Measurements from ENCODE around the gene CLOCK. TPM values are rescaled to one million over a fixed set of nuclear protein-coding genes. Genes with fewer than 3 reads are reported as not detected.

Gene CLOCK
- total and polyA plus RNA-seq, 2 donors = 4.9 to 6.0 TPM

DNA sequence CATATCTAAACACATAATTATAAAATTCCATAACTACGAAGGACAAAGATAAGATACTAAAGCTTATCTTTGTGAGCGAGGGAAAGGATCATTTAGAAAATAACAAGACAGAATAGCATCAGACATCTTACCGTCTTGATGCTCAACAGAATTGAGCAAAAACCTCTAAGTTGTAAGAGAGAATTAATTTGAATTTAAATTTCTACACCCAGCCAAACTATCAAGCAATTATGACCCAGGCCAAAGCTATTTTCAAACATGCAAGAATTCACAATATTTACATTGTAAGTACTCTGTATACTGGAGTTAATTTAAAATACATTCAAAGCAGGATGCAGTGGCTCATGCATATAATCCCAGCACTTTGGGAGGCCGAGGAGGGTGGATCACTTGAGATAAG is 16.5 kb downstream of the CLOCK start:
- H3K27ac ChIP-seq (ENCODE audit: low read depth in 1 of 2, low read length in 1 of 2) = no peak overlapping the region

DNA sequence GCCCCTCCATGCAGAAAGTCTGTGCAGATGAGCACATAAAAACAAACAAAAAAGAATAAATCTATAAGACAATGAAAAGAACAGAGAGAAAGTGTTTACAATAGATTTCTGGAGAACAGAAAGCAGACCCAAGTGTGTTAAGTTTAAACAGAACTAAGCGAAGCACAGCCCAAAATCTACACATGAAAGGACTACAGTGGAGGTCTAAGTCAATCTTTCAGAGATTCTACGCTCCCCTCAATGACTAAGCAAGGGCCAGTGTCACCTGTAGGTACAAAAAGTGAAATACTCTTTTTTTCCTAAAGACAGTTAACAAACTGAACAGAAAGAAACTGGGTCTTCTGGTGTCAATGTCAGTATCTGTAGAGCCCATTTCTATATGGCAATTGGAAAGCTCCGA is 18.2 kb downstream of the CLOCK start:
- Histone ChIP-seq H3K4me3 (ENCODE audit: low read length in 2 of 2) (no peak overlapping the region), H3K27me3 (ENCODE audit: control insufficient read depth in 2 of 2, insufficient read depth in 1 of 2, low read length in 1 of 2) (no peaks in the 10 kb centered on the region), H3K9me3 (ENCODE audit: control insufficient read depth in 2 of 2, insufficient read depth in 1 of 2, low read length in 1 of 2) (no peaks in the 10 kb centered on the region), H3K4me1 (ENCODE audit: control insufficient read depth in 2 of 2, insufficient read depth in 2 of 2, low read length in 2 of 2) (no peaks in the 10 kb centered on the region), H3K36me3 (ENCODE audit: control insufficient read depth in 2 of 2, insufficient read depth in 2 of 2, low read length in 1 of 2) (no peaks in the 10 kb centered on the region), H3K27ac (ENCODE audit: low read depth in 1 of 2, low read length in 1 of 2) (no peak overlapping the region)
- DNase-seq (ENCODE audit: low read depth in 6 of 9, low spot score in 9 of 9) = no peak
- WGBS = over 99% methylated on average over 3 of the region's 3 CpGs

More for the DNA sequence above, 16.5 kb downstream of the CLOCK start:
- Histone ChIP-seq H3K9me3 (ENCODE audit: control insufficient read depth in 2 of 2, insufficient read depth in 1 of 2, low read length in 1 of 2) (no peaks in the 10 kb centered on the region), H3K4me1 (ENCODE audit: control insufficient read depth in 2 of 2, insufficient read depth in 2 of 2, low read length in 2 of 2) (no peaks in the 10 kb centered on the region), H3K36me3 (ENCODE audit: control insufficient read depth in 2 of 2, insufficient read depth in 2 of 2, low read length in 1 of 2) (no peaks in the 10 kb centered on the region), H3K4me3 (ENCODE audit: low read length in 2 of 2) (no peak overlapping the region), H3K27me3 (ENCODE audit: control insufficient read depth in 2 of 2, insufficient read depth in 1 of 2, low read length in 1 of 2) (no peaks in the 10 kb centered on the region)
- DNase-seq (ENCODE audit: low read depth in 6 of 9, low spot score in 9 of 9) = no peak
- WGBS = 98% methylated on average over 4 of the region's 4 CpGs

DNA sequence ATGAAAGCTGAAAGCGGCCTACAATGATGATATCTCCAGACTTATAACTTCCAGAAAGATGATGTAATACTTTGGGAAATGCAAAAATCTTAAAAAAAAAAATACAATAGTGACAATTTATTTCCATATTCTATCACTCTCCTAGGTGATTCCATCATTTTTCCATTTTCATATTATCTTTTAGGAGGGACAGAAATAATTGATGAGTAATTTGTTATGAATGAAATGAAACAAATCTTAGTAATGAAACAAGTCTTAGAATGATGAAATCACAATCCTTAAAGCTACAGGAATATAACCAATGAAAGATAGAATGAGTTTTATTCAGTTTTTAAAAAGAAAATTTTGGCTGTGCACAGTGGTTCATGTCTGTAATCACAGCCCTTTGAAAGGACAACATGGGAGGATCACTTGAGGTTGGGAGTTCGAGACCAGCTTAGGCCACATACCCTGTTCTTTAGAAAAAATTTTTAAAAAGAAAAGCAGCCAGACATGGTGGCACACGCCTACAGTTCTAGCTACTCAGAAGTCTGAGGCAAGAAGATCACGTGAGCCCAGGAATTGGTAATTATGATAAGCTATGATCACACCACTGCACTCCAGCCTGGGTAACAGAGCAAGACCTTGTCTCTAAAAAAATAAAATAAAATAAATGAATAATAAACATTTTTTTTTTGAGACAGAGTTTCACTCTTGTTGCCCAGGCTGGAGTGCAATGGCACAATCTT is 21.7 kb downstream of the CLOCK start:
- Histone ChIP-seq H3K27me3 (ENCODE audit: control insufficient read depth in 2 of 2, insufficient read depth in 1 of 2, low read length in 1 of 2) (no peaks in the 10 kb centered on the region), H3K9me3 (ENCODE audit: control insufficient read depth in 2 of 2, insufficient read depth in 1 of 2, low read length in 1 of 2) (no peaks in the 10 kb centered on the region), H3K4me3 (ENCODE audit: low read length in 2 of 2) (no peak overlapping the region), H3K27ac (ENCODE audit: low read depth in 1 of 2, low read length in 1 of 2) (no peak overlapping the region), H3K4me1 (ENCODE audit: control insufficient read depth in 2 of 2, insufficient read depth in 2 of 2, low read length in 2 of 2) (no peaks in the 10 kb centered on the region), H3K36me3 (ENCODE audit: control insufficient read depth in 2 of 2, insufficient read depth in 2 of 2, low read length in 1 of 2) (no peaks in the 10 kb centered on the region)
- WGBS = 85% methylated on average over 4 of the region's 4 CpGs
- DNase-seq (ENCODE audit: low read depth in 6 of 9, low spot score in 9 of 9) = no peak

- Histone ChIP-seq H3K9me3 (ENCODE audit: control insufficient read depth in 2 of 2, insufficient read depth in 1 of 2, low read length in 1 of 2) (no peaks in the 10 kb centered on the region), H3K27ac (ENCODE audit: low read depth in 1 of 2, low read length in 1 of 2) (no peak overlapping the region), H3K27me3 (ENCODE audit: control insufficient read depth in 2 of 2, insufficient read depth in 1 of 2, low read length in 1 of 2) (no peaks in the 10 kb centered on the region), H3K36me3 (ENCODE audit: control insufficient read depth in 2 of 2, insufficient read depth in 2 of 2, low read length in 1 of 2) (no peaks in the 10 kb centered on the region), H3K4me3 (ENCODE audit: low read length in 2 of 2) (no peak overlapping the region), H3K4me1 (ENCODE audit: control insufficient read depth in 2 of 2, insufficient read depth in 2 of 2, low read length in 2 of 2) (no peaks in the 10 kb centered on the region)
- DNase-seq (ENCODE audit: low read depth in 6 of 9, low spot score in 9 of 9) = no peak
Observed at GRCh38 chr4:55518442-55518841, 28.3 kb downstream of the CLOCK start.

DNA sequence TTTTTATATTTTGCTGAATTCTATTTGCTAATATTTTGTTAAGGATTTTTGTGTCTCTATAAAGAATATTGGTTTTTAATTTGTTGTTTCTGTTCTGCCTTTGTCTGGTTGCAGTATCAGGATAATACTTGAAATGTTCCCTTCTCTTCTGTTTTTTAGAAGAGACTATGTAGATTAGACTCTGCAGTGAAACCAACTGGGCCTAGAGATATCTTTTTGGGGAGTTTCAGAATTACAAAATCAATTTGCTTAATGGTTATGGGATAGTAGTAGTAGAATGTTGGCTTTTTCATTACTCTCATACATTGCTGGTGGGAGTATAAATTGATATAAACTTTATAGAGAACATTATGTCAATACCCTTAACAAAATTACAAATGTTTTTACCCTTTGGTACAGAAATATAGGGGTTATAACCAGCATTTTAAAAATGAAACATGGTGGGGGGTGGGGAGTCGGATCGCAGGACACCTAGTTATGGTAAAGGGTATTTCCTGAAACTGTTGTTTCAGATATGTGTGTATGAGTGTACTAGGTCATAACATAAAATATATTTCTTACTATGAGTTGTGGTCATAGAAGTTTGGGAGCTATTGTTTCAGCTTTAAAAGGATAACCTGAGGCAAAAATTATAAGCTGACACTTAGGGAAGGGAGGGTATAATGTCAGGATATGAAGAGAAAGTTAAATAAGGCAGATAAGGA is 29.0 kb downstream of the CLOCK start:
- 94% methylated on average over 2 of the region's 2 CpGs for WGBS
- Histone ChIP-seq H3K9me3 (ENCODE audit: control insufficient read depth in 2 of 2, insufficient read depth in 1 of 2, low read length in 1 of 2) (no peaks in the 10 kb centered on the region), H3K36me3 (ENCODE audit: control insufficient read depth in 2 of 2, insufficient read depth in 2 of 2, low read length in 1 of 2) (no peaks in the 10 kb centered on the region), H3K27me3 (ENCODE audit: control insufficient read depth in 2 of 2, insufficient read depth in 1 of 2, low read length in 1 of 2) (no peaks in the 10 kb centered on the region), H3K27ac (ENCODE audit: low read depth in 1 of 2, low read length in 1 of 2) (no peak overlapping the region), H3K4me1 (ENCODE audit: control insufficient read depth in 2 of 2, insufficient read depth in 2 of 2, low read length in 2 of 2) (no peaks in the 10 kb centered on the region), H3K4me3 (ENCODE audit: low read length in 2 of 2) (no peak overlapping the region)
- DNase-seq (ENCODE audit: low read depth in 6 of 9, low spot score in 9 of 9) = no peak

DNA sequence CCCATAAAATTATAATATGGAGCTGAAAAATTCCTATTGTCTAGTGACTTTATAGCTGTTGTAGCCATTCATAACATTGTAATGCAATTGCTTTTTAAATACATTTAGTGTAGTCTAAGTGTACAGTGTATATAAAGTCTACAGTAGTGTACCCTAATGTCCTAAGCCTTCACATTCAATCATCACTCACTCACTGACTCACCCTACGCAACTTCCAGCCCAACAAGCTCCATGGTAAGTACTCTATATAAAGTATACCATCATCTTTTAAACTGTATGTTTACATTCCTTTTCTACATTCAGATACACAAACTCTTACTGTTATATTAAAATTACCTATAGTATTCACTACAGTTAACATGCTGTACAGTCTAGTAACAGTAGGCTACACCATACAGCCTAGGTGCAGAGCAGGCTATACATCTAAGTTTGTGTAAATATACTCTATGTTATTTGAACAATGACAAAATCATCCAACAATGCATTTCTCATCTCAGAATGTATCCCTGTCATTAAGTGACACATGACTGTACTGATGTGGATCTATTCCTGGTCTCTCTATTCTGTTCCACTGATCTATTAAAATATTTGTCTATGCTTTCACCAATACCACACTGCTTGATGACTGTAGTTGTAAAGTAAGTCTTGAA is 33.7 kb downstream of the CLOCK start:
- H3K27me3 ChIP-seq (ENCODE audit: control insufficient read depth in 2 of 2, insufficient read depth in 1 of 2, low read length in 1 of 2) = no peaks in the 10 kb centered on the region
- no peaks in the 10 kb centered on the region for H3K36me3 ChIP-seq (ENCODE audit: control insufficient read depth in 2 of 2, insufficient read depth in 2 of 2, low read length in 1 of 2)
- no peak overlapping the region for H3K4me3 ChIP-seq (ENCODE audit: low read length in 2 of 2)
- no peak overlapping the region for H3K27ac ChIP-seq (ENCODE audit: low read depth in 1 of 2, low read length in 1 of 2)
- DNase-seq (ENCODE audit: low read depth in 6 of 9, low spot score in 9 of 9) = no peak
- no peaks in the 10 kb centered on the region for H3K4me1 ChIP-seq (ENCODE audit: control insufficient read depth in 2 of 2, insufficient read depth in 2 of 2, low read length in 2 of 2)
- WGBS = 100% methylated on average over 1 of the region's 1 CpG
- H3K9me3 ChIP-seq (ENCODE audit: control insufficient read depth in 2 of 2, insufficient read depth in 1 of 2, low read length in 1 of 2) = no peaks in the 10 kb centered on the region

- H3K36me3 ChIP-seq (ENCODE audit: control insufficient read depth in 2 of 2, insufficient read depth in 2 of 2, low read length in 1 of 2) = no peaks in the 10 kb centered on the region
- DNase-seq (ENCODE audit: low read depth in 6 of 9, low spot score in 9 of 9) = no peak
- no peak overlapping the region for H3K27ac ChIP-seq (ENCODE audit: low read depth in 1 of 2, low read length in 1 of 2)
- H3K4me3 ChIP-seq (ENCODE audit: low read length in 2 of 2) = no peak overlapping the region
- H3K4me1 ChIP-seq (ENCODE audit: control insufficient read depth in 2 of 2, insufficient read depth in 2 of 2, low read length in 2 of 2) = no peaks in the 10 kb centered on the region
- 97% methylated on average over 1 of the region's 1 CpG for WGBS
- no peaks in the 10 kb centered on the region for H3K27me3 ChIP-seq (ENCODE audit: control insufficient read depth in 2 of 2, insufficient read depth in 1 of 2, low read length in 1 of 2)
- H3K9me3 ChIP-seq (ENCODE audit: control insufficient read depth in 2 of 2, insufficient read depth in 1 of 2, low read length in 1 of 2) = no peaks in the 10 kb centered on the region
Observed at GRCh38 chr4:55512077-55512476, 34.6 kb downstream of the CLOCK start.

DNA sequence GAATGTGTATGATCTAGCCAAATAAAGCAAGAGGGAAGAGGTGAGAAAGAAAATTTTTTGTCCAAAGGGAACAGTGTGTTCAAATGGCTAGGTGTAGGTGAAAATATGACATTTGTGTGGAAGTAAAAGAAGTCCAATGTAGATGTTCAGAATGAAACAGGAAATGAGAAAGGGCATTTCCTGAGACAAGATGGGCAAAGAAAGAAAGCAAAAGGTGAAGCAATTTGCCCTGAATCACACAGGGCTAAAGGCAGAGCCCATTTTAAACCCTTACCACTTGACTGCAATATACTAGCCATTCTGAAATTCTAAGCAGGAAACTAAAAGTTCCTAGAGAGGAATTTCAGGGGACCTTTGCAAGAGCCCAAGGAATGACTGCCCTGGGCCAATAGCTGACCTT is 36.0 kb downstream of the CLOCK start:
- no peak overlapping the region for H3K4me3 ChIP-seq (ENCODE audit: low read length in 2 of 2)
- no peaks in the 10 kb centered on the region for H3K27me3 ChIP-seq (ENCODE audit: control insufficient read depth in 2 of 2, insufficient read depth in 1 of 2, low read length in 1 of 2)
- no peak overlapping the region for H3K27ac ChIP-seq (ENCODE audit: low read depth in 1 of 2, low read length in 1 of 2)
- no peak for DNase-seq (ENCODE audit: low read depth in 6 of 9, low spot score in 9 of 9)
- no peaks in the 10 kb centered on the region for H3K36me3 ChIP-seq (ENCODE audit: control insufficient read depth in 2 of 2, insufficient read depth in 2 of 2, low read length in 1 of 2)
- H3K4me1 ChIP-seq (ENCODE audit: control insufficient read depth in 2 of 2, insufficient read depth in 2 of 2, low read length in 2 of 2) = no peaks in the 10 kb centered on the region
- no peaks in the 10 kb centered on the region for H3K9me3 ChIP-seq (ENCODE audit: control insufficient read depth in 2 of 2, insufficient read depth in 1 of 2, low read length in 1 of 2)

DNA sequence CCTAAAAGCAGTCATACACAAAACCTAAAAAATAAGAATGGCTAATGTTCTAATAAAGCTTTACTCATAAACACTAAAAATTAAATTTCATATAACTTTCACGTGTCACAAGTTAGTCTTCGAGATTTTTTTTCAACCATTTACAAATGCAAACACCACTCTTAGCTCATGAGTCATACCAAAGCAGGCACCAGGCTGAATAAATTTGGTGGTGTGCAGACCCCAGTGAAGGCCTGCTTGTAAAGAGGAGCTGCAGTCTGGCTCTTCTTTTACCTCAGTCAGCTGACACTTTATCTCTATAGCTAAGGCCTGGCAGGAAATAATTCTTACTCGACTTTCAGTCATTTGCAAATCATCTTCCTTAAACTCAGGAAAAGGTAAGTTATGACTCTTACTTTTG is 37.4 kb downstream of the CLOCK start:
- WGBS = 65% methylated on average over 3 of the region's 3 CpGs
- DNase-seq (ENCODE audit: low read depth in 6 of 9, low spot score in 9 of 9) = no peak
- no peaks in the 10 kb centered on the region for H3K9me3 ChIP-seq (ENCODE audit: control insufficient read depth in 2 of 2, insufficient read depth in 1 of 2, low read length in 1 of 2)
- no peaks in the 10 kb centered on the region for H3K4me1 ChIP-seq (ENCODE audit: control insufficient read depth in 2 of 2, insufficient read depth in 2 of 2, low read length in 2 of 2)
- H3K4me3 ChIP-seq (ENCODE audit: low read length in 2 of 2) = no peak overlapping the region
- no peak overlapping the region for H3K27ac ChIP-seq (ENCODE audit: low read depth in 1 of 2, low read length in 1 of 2)
- H3K36me3 ChIP-seq (ENCODE audit: control insufficient read depth in 2 of 2, insufficient read depth in 2 of 2, low read length in 1 of 2) = no peaks in the 10 kb centered on the region
- no peaks in the 10 kb centered on the region for H3K27me3 ChIP-seq (ENCODE audit: control insufficient read depth in 2 of 2, insufficient read depth in 1 of 2, low read length in 1 of 2)
